Loucy (cell line): ENCODE results near the gene KCNA10.

Experiments used
- H2AFZ ChIP-seq: fragments of 200-600 bp; sonication (generic); 2 replicates; pipeline ENCODE4 v1.6.0; 2016; ENCODE audit warnings: antibody characterized with exemption, mild to moderate bottlenecking, low read length, moderate library complexity
- H3F3A ChIP-seq: fragments of 200-600 bp; 2 replicates; pipeline ENCODE4 v1.6.0; 2016; ENCODE audit warnings: antibody characterized with exemption, low read depth, mild to moderate bottlenecking
- H3K27me3 ChIP-seq: fragments of 200-600 bp; sonication (generic); 2 replicates; pipeline ENCODE4 v1.6.1; 2014; ENCODE audit warnings: low read length, mild to moderate bottlenecking; ENCODE audit not compliant: insufficient read depth, poor library complexity, severe bottlenecking
- H3K36me3 ChIP-seq: fragments of 200-600 bp; sonication (generic); 2 replicates; pipeline ENCODE4 v1.6.1; 2016; ENCODE audit warnings: low read length; ENCODE audit not compliant: insufficient read depth
- H3K4me1 ChIP-seq: fragments of 200-600 bp; sonication (generic); 2 replicates; pipeline ENCODE4 v1.5.1; 2014; ENCODE audit warnings: low read length, mild to moderate bottlenecking; ENCODE audit not compliant: insufficient read depth, poor library complexity, severe bottlenecking
- H3K4me2 ChIP-seq: fragments of 200-600 bp; sonication (generic); 2 replicates; pipeline ENCODE4 v1.6.0; 2014; ENCODE audit warnings: antibody characterized with exemption, low read length, low read depth, mild to moderate bottlenecking; ENCODE audit not compliant: poor library complexity, severe bottlenecking
- H3K4me3 ChIP-seq: fragments of 200-600 bp; sonication (generic); 2 replicates; pipeline ENCODE4 v1.5.1; 2014; ENCODE audit warnings: low read length, mild to moderate bottlenecking, mixed read lengths; ENCODE audit not compliant: poor library complexity, severe bottlenecking
- H3K79me2 ChIP-seq: fragments of 200-600 bp; sonication (generic); 2 replicates; pipeline ENCODE4 v1.6.1; 2014; ENCODE audit warnings: low read length; ENCODE audit not compliant: insufficient read depth
- H3K9ac ChIP-seq: fragments of 200-600 bp; sonication (generic); 2 replicates; pipeline ENCODE4 v1.6.0; 2014; ENCODE audit warnings: mild to moderate bottlenecking, low read depth, low read length, moderate library complexity; ENCODE audit not compliant: poor library complexity, severe bottlenecking
- H3K9me2 ChIP-seq: fragments of 200-600 bp; sonication (generic); replicated peaks from 2 replicates; pipeline ENCODE4 v1.6.1; 2016; ENCODE audit warnings: low read depth, low read length, mixed read lengths
- H3K9me3 ChIP-seq: fragments of 200-600 bp; sonication (generic); 2 replicates; pipeline ENCODE4 v1.6.1; 2014; ENCODE audit warnings: mild to moderate bottlenecking, antibody characterized with exemption, low read length, low read depth; ENCODE audit not compliant: insufficient read depth
- H4K20me1 ChIP-seq: fragments of 200-600 bp; sonication (generic); 2 replicates; pipeline ENCODE4 v1.6.0; 2014; ENCODE audit warnings: antibody characterized with exemption, low read length, mild to moderate bottlenecking; ENCODE audit not compliant: insufficient read depth, poor library complexity, severe bottlenecking
- EZH2phosphoT487 ChIP-seq: fragments of 200-600 bp; IDR thresholded peaks from 2 replicates; pipeline ENCODE4 v1.6.1; 2018; ENCODE audit warnings: antibody characterized with exemption, mild to moderate bottlenecking, moderate library complexity, borderline replicate concordance
- TF ChIP-seq, protein P1 (sequence below): fragments of 200-600 bp; sonication (generic); conservative IDR thresholded peaks from 2 replicates; pipeline ENCODE4 v1.5.1; 2014; ENCODE audit warnings: mild to moderate bottlenecking, antibody characterized with exemption, low read length

Gene KCNA10

DNA sequence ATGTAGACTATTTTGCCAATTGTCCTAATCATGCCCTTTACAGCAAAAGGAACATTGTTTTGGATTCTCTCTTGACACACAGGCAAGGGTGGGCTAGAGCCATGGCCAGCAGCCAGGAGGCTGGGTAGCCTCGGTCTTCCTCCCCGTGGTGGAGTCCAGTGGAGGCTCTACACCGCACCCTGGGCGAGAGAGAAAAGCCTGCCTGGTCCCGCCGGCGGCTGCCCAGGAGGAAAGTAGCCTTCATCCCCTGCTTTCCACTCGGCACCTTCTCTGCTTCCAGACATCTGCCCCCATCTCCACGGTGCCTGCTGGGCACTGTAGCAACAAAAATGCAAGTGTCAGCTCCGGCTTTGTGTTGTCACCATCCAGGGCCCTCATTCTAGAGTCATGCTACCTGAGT, 46.4 kb downstream of the KCNA10 start:
- no peaks in the 10 kb centered on the region for H4K20me1 ChIP-seq
- H3K36me3 ChIP-seq: no peaks in the 10 kb centered on the region
- no peak overlapping the region for H3K4me2 ChIP-seq
- H3K4me3 ChIP-seq: no peak overlapping the region
- H2AFZ ChIP-seq: no peak overlapping the region
- no peaks in the 10 kb centered on the region for H3K9me3 ChIP-seq
- H3K27me3 ChIP-seq: no peaks in the 10 kb centered on the region
- H3K4me1 ChIP-seq: no peaks in the 10 kb centered on the region
- no peaks in the 10 kb centered on the region for H3K9me2 ChIP-seq
- TF ChIP-seq, protein P1, sequence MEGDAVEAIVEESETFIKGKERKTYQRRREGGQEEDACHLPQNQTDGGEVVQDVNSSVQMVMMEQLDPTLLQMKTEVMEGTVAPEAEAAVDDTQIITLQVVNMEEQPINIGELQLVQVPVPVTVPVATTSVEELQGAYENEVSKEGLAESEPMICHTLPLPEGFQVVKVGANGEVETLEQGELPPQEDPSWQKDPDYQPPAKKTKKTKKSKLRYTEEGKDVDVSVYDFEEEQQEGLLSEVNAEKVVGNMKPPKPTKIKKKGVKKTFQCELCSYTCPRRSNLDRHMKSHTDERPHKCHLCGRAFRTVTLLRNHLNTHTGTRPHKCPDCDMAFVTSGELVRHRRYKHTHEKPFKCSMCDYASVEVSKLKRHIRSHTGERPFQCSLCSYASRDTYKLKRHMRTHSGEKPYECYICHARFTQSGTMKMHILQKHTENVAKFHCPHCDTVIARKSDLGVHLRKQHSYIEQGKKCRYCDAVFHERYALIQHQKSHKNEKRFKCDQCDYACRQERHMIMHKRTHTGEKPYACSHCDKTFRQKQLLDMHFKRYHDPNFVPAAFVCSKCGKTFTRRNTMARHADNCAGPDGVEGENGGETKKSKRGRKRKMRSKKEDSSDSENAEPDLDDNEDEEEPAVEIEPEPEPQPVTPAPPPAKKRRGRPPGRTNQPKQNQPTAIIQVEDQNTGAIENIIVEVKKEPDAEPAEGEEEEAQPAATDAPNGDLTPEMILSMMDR: no peak
- TF ChIP-seq EZH2phosphoT487: no peak
- no peaks in the 10 kb centered on the region for H3F3A ChIP-seq
- H3K9ac ChIP-seq: no peak overlapping the region
- H3K79me2 ChIP-seq: no peaks in the 10 kb centered on the region

- Histone ChIP-seq H3K4me3 (no peak overlapping the region), H3K79me2 (no peaks in the 10 kb centered on the region)
Measured at GRCh38 chr1:110471131-110471530, 47.8 kb downstream of the KCNA10 start.

More at GRCh38 chr1:110471131-110471530, 47.8 kb downstream of the KCNA10 start:
- Histone ChIP-seq H3K9me3 (no peaks in the 10 kb centered on the region), H3K9me2 (no peaks in the 10 kb centered on the region), H3K27me3 (no peaks in the 10 kb centered on the region), H4K20me1 (no peaks in the 10 kb centered on the region), H2AFZ (no peak overlapping the region), H3K9ac (no peak overlapping the region), H3K4me2 (no peak overlapping the region), H3F3A (no peaks in the 10 kb centered on the region), H3K4me1 (no peaks in the 10 kb centered on the region), H3K36me3 (no peaks in the 10 kb centered on the region)
- no peak for TF ChIP-seq EZH2phosphoT487
- TF ChIP-seq, protein P1: peak; percentile 14; the same call in 1 of the 2 replicates
